Gastrocnemius medialis (tissue), 4 donors: ENCODE results near the gene SUSD3. TPM values are rescaled to one million over a fixed set of nuclear protein-coding genes. Genes with fewer than 3 reads are reported as not detected.

Experiments used
- ATAC-seq, 2 donors: fragments of 150-250 bp; one replicate each; pipeline ENCODE4 v1.9.1; 2016
- DNase-seq, 2 donors: peaks; one replicate each; pipeline ENCODE4 v3.0.0-alpha.2; 2019
- H3K27ac ChIP-seq, 4 donors: fragments of 200-600 bp; sonication (generic); 1 replicate in 1 of 4; 2 replicates in 3 of 4; pipeline ENCODE4 v1.5.1; 2016 to 2018; ENCODE audit warnings: mild to moderate bottlenecking in 2 of 4, moderate library complexity in 1 of 4
- H3K27me3 ChIP-seq, 3 donors: fragments of 200-600 bp; sonication (generic) in 2 of 3; 1 replicate in 1 of 3; 2 replicates in 2 of 3; pipeline versions ENCODE4 v1.5.1 to v1.6.0; 2016 to 2019; ENCODE audit warnings: mild to moderate bottlenecking in 1 of 3, moderate library complexity in 1 of 3
- H3K36me3 ChIP-seq, 2 donors: fragments of 200-600 bp; sonication (generic) in 1 of 2; one replicate each; pipeline ENCODE4 v1.5.1; 2017 to 2018
- H3K4me1 ChIP-seq, 2 donors: fragments of 200-600 bp; sonication (generic) in 1 of 2; one replicate each; pipeline ENCODE4 v1.5.1; 2016 to 2017; ENCODE audit warnings: mild to moderate bottlenecking in 2 of 2
- H3K4me3 ChIP-seq, 4 donors: fragments of 200-600 bp; sonication (generic) in 3 of 4; 1 replicate in 1 of 4; 2 replicates in 3 of 4; pipeline ENCODE4 v1.5.1; 2016 to 2019; ENCODE audit warnings: mild to moderate bottlenecking in 2 of 4
- H3K9me3 ChIP-seq, 3 donors: fragments of 200-600 bp; sonication (generic) in 2 of 3; 1 replicate in 1 of 3; 2 replicates in 2 of 3; pipeline ENCODE4 v1.5.1; 2016 to 2019
- CTCF ChIP-seq, 5 experiments: fragments of 450-650 bp in 3 of 5; fragments of 200-600 bp in 2 of 5; sonication (generic) in 2 of 5; IDR thresholded peaks in 4 of 5; conservative IDR thresholded peaks in 1 of 5; 1 replicate in 4 of 5; 2 replicates in 1 of 5; pipeline ENCODE4 v1.5.1; 2016 to 2019; ENCODE audit warnings: antibody characterized with exemption in 5 of 5, mild to moderate bottlenecking in 3 of 5, moderate library complexity in 3 of 5
- POLR2A ChIP-seq, 2 donors: fragments of 450-650 bp; IDR thresholded peaks; one replicate each; pipeline ENCODE4 v1.6.1; 2017; ENCODE audit warnings: antibody characterized with exemption in 2 of 2, mild to moderate bottlenecking in 2 of 2, moderate library complexity in 2 of 2
- in situ Hi-C, 4 donors: fragments of 200-750 bp; cut with MboI; loops; one replicate each; pipeline versions ENCODE4 v1.15.0 to v1.8.0; 2017; ENCODE audit warnings: low sequenced_read_pairs in 4 of 4
- intact Hi-C: fragments of 100-400 bp; cut with DNase I; formaldehyde crosslinking; loops from one replicate; pipeline ENCODE4 v1.15.1; 2023; ENCODE audit warnings: low total_unique reads
- total RNA-seq, 4 donors: library from RNA; depleted of rRNA; stranded (reverse); fragments of >200 nt; gene quantifications; one replicate each; pipeline versions ENCODE4 v1.1.0 to v1.2.3, GENCODE V29; 2016

SUSD3 gene
- total RNA-seq, 4 donors from 2014 or later: 0.51 to 0.61 TPM; not detected in 2

GRCh38 chr9:93094658-93095204 lies 36.2 kb downstream of the SUSD3 start:
- DNase-seq (peak in 1 of 2 donors; percentile 69), ATAC-seq (no peak)
- Histone ChIP-seq H3K27me3 (no peaks in the 10 kb centered on the region), H3K36me3 (no peaks in the 10 kb centered on the region), H3K9me3 (no peaks in the 10 kb centered on the region), H3K4me1 (peaks cover 34 to 40% of the 10 kb centered on the region in 2 donors), H3K27ac (peak overlapping the region; percentile 83 to 100 (median 96)), H3K4me3 (peak overlapping the region; percentile 50 to 92 (median 72))
- in situ Hi-C loops: no loop called here
- TF ChIP-seq CTCF (IDR thresholded peaks at IDR 0.05 in 4 of 5, conservative IDR thresholded peaks at IDR 0.05 in 1 of 5) (no peak), POLR2A (IDR thresholded peaks at IDR 0.05) (no peak)
- intact Hi-C loops: loop anchor here (1.0 to 10.0 kb wide), 7 partner anchors 38 to 1672 kb away; partner anchors contain the start of genes FAM120AOS, NFIL3, NINJ1 and ZNF484

- Histone ChIP-seq H3K27ac (peak overlapping the region; percentile 91 to 100 (median 100)), H3K4me1 (peaks cover 35 to 43% of the 10 kb centered on the region in 2 donors), H3K4me3 (peak overlapping the region; percentile 67 to 96 (median 86)), H3K36me3 (no peaks in the 10 kb centered on the region), H3K9me3 (no peaks in the 10 kb centered on the region), H3K27me3 (no peaks in the 10 kb centered on the region)
- in situ Hi-C loops (no loop called here), intact Hi-C loops (loop anchor here (1.0 to 10.0 kb wide), 8 partner anchors 37 to 1673 kb away; partner anchors contain the start of genes FAM120AOS, IARS1, NFIL3 and NINJ1)
- ATAC-seq: peak; percentile 57 to 64
- peak; percentile 99 to 100 for DNase-seq
- TF ChIP-seq POLR2A (IDR thresholded peaks at IDR 0.05) (peak; percentile 80 to 88), CTCF (IDR thresholded peaks at IDR 0.05 in 4 of 5, conservative IDR thresholded peaks at IDR 0.05 in 1 of 5) (no peak)
These were observed 37.0 kb downstream of the SUSD3 start for GRCh38 chr9:93095205-93096130.

- TF ChIP-seq POLR2A (IDR thresholded peaks at IDR 0.05) (peak; percentile 99), CTCF (IDR thresholded peaks at IDR 0.05 in 4 of 5, conservative IDR thresholded peaks at IDR 0.05 in 1 of 5) (peak in 1 of 5 experiments; percentile 11)
- Histone ChIP-seq H3K27me3 (no peaks in the 10 kb centered on the region), H3K4me3 (peak within 1 kb of the TSS; percentile 67 to 96 (median 90)), H3K36me3 (no peaks in the 10 kb centered on the region), H3K9me3 (no peaks in the 10 kb centered on the region), H3K27ac (peak within 1 kb of the TSS; percentile 91 to 100 (median 100)), H3K4me1 (peaks cover 35 to 43% of the 10 kb centered on the region in 2 donors)
- intact Hi-C loops (loop anchor here (2.0 to 10.0 kb wide), 6 partner anchors 36 to 1674 kb away; partner anchors contain the start of genes IARS1, NFIL3, NINJ1 and ZNF484), in situ Hi-C loops (no loop called here)
- DNase-seq: peak; percentile 48 to 71
- peak; percentile 34 to 71 for ATAC-seq
These were observed 37.8 kb downstream of the SUSD3 start, which contains the start of gene CARD19 for GRCh38 chr9:93096131-93096802. Gene CARD19, plus strand, starts transcription at chr9:93096217. Its CDS starts 129 bp downstream, at chr9:93096346.

- H3K4me1 ChIP-seq: peaks cover 35 to 43% of the 10 kb centered on the region in 2 donors
- intact Hi-C loops: loop anchor here (1.0 to 10.0 kb wide), 7 partner anchors 35 to 1675 kb away; partner anchors contain the start of genes IARS1, NFIL3, NINJ1 and ZNF484
These were observed 38.4 kb downstream of the SUSD3 start for GRCh38 chr9:93096811-93097382.

More at GRCh38 chr9:93096811-93097382, 38.4 kb downstream of the SUSD3 start:
- H3K27ac ChIP-seq: peak overlapping the region; percentile 91 to 100 (median 98)
- H3K4me3 ChIP-seq: peak overlapping the region; percentile 67 to 96 (median 90)
- in situ Hi-C loops: no loop called here
- H3K9me3 ChIP-seq: no peaks in the 10 kb centered on the region
- H3K27me3 ChIP-seq: no peaks in the 10 kb centered on the region
- no peak for ATAC-seq
- no peaks in the 10 kb centered on the region for H3K36me3 ChIP-seq
- TF ChIP-seq CTCF (IDR thresholded peaks at IDR 0.05 in 4 of 5, conservative IDR thresholded peaks at IDR 0.05 in 1 of 5): no peak
- peak in 1 of 2 donors; percentile 18 for DNase-seq
